Vagina (tissue), 2 donors: Measurements from ENCODE around the gene RLN3. TPM values are rescaled to one million over a fixed set of nuclear protein-coding genes. Genes with fewer than 3 reads are reported as not detected.
"Not testable (repeated sequence)": the region's sequence is repeated elsewhere in the genome, so short reads cannot be mapped to it uniquely, and the experiment has no call there.

Experiments
- DNase-seq, 2 donors: peaks; one replicate each; pipeline ENCODE4 v3.0.0-alpha.2; 2017; ENCODE audit errors: extremely low spot score in 2 of 2
- H3K27ac ChIP-seq: fragments of 200-600 bp; sonication (generic); one replicate; pipeline ENCODE4 v1.5.1; 2019
- H3K27me3 ChIP-seq: fragments of 200-600 bp; sonication (generic); one replicate; pipeline ENCODE4 v1.5.1; 2019
- H3K36me3 ChIP-seq, 2 donors: fragments of 200-600 bp; sonication (generic); one replicate each; pipeline ENCODE4 v1.5.1; 2017 to 2019
- H3K4me1 ChIP-seq: fragments of 200-600 bp; sonication (generic); one replicate; pipeline ENCODE4 v1.5.1; 2019
- H3K4me3 ChIP-seq, 2 donors: fragments of 200-600 bp; sonication (generic); 1 replicate in 1 of 2; 2 replicates in 1 of 2; pipeline ENCODE4 v1.5.1; 2016 to 2019
- H3K9me3 ChIP-seq: fragments of 200-600 bp; sonication (generic); one replicate; pipeline ENCODE4 v1.5.1; 2019
- CTCF ChIP-seq, 3 experiments: fragments of 450-650 bp in 2 of 3; fragments of 200-600 bp in 1 of 3; sonication (generic) in 1 of 3; IDR thresholded peaks; one replicate each; pipeline ENCODE4 v1.5.1; 2017 to 2019; ENCODE audit warnings: antibody characterized with exemption in 3 of 3, mild to moderate bottlenecking in 2 of 3, moderate library complexity in 2 of 3
- POLR2A ChIP-seq, 2 donors: fragments of 450-650 bp; IDR thresholded peaks; one replicate each; pipeline ENCODE4 v1.6.1; 2017; ENCODE audit warnings: antibody characterized with exemption in 2 of 2, mild to moderate bottlenecking in 2 of 2, moderate library complexity in 2 of 2
- POLR2AphosphoS5 ChIP-seq, 2 donors: sonication (generic); formaldehyde crosslinking; IDR thresholded peaks; one replicate each; pipeline ENCODE4 v1.9.0; 2017; ENCODE audit warnings: antibody characterized with exemption in 2 of 2, mild to moderate bottlenecking in 2 of 2, low read depth in 1 of 2; ENCODE audit not compliant: insufficient read depth in 1 of 2
- intact Hi-C: fragments of 100-400 bp; cut with DNase I; formaldehyde crosslinking; loops from one replicate; pipeline ENCODE4 v1.15.1; 2023
- total RNA-seq: library from RNA; depleted of rRNA; stranded (reverse); fragments of >200 nt; gene quantifications from one replicate; pipeline ENCODE4 v1.2.3, GENCODE V29; 2016

Gene RLN3
- total RNA-seq, 1 donor from 2014 or later: not detected

GRCh38 chr19:14039181-14039580, 11.2 kb downstream of the RLN3 start:
- no peak overlapping the region for H3K27ac ChIP-seq
- TF ChIP-seq CTCF (IDR thresholded peaks at IDR 0.05) (no peak), POLR2AphosphoS5 (IDR thresholded peaks at IDR 0.05; ENCODE audit: insufficient read depth in 1 of 2, low read depth in 1 of 2) (no peak), POLR2A (IDR thresholded peaks at IDR 0.05) (no peak)
- H3K4me3 ChIP-seq: no peak overlapping the region
- no peaks in the 10 kb centered on the region for H3K27me3 ChIP-seq
- no peak for DNase-seq
- H3K36me3 ChIP-seq: no peaks in the 10 kb centered on the region
- intact Hi-C loops: no loop called here
- H3K4me1 ChIP-seq: no peaks in the 10 kb centered on the region
- H3K9me3 ChIP-seq: no peaks in the 10 kb centered on the region

- peak in 1 of 3 experiments; percentile 3 for TF ChIP-seq CTCF (IDR thresholded peaks at IDR 0.05)
- H3K4me1 ChIP-seq, H3K27me3 ChIP-seq, intact Hi-C loops, H3K4me3 ChIP-seq, H3K27ac ChIP-seq, H3K36me3 ChIP-seq, H3K9me3 ChIP-seq, DNase-seq: not testable (repeated sequence)
These were observed 15.0 kb downstream of the RLN3 start for GRCh38 chr19:14042659-14043608.

- H3K4me1 ChIP-seq, H3K4me3 ChIP-seq, H3K27ac ChIP-seq, intact Hi-C loops, H3K36me3 ChIP-seq, H3K9me3 ChIP-seq, H3K27me3 ChIP-seq, DNase-seq: not testable (repeated sequence)
These were observed 19.9 kb downstream of the RLN3 start for GRCh38 chr19:14047866-14048265.

GRCh38 chr19:14048443-14049153, 20.6 kb downstream of the RLN3 start:
- H3K4me1 ChIP-seq: no peaks in the 10 kb centered on the region
- TF ChIP-seq POLR2AphosphoS5 (IDR thresholded peaks at IDR 0.05; ENCODE audit: insufficient read depth in 1 of 2, low read depth in 1 of 2): no peak
- TF ChIP-seq CTCF (IDR thresholded peaks at IDR 0.05): peak in 1 of 3 experiments; percentile 35
- no peak for TF ChIP-seq POLR2A (IDR thresholded peaks at IDR 0.05)

GRCh38 chr19:14050512-14050911, 22.6 kb downstream of the RLN3 start:
- no peaks in the 10 kb centered on the region for H3K4me1 ChIP-seq
- intact Hi-C loops: loop anchor here (5.0 kb wide), 1 partner anchor 163 kb away; no protein-coding TSS in a partner anchor
- H3K36me3 ChIP-seq: no peaks in the 10 kb centered on the region
- no peak for DNase-seq
- TF ChIP-seq CTCF (IDR thresholded peaks at IDR 0.05) (no peak), POLR2A (IDR thresholded peaks at IDR 0.05) (no peak), POLR2AphosphoS5 (IDR thresholded peaks at IDR 0.05; ENCODE audit: insufficient read depth in 1 of 2, low read depth in 1 of 2) (no peak)
- H3K27ac ChIP-seq: no peak overlapping the region
- H3K9me3 ChIP-seq: no peaks in the 10 kb centered on the region
- no peak overlapping the region for H3K4me3 ChIP-seq
- no peaks in the 10 kb centered on the region for H3K27me3 ChIP-seq

More at GRCh38 chr19:14048443-14049153, 20.6 kb downstream of the RLN3 start:
- intact Hi-C loops: no loop called here
- Histone ChIP-seq H3K27me3 (no peaks in the 10 kb centered on the region), H3K9me3 (no peaks in the 10 kb centered on the region), H3K27ac (no peak overlapping the region), H3K4me3 (no peak overlapping the region), H3K36me3 (no peaks in the 10 kb centered on the region)
- no peak for DNase-seq

- intact Hi-C loops: loop anchor here (5.0 kb wide), 1 partner anchor 164 kb away; no protein-coding TSS in a partner anchor
These were observed 23.0 kb downstream of the RLN3 start for GRCh38 chr19:14050961-14051360.

More at GRCh38 chr19:14050961-14051360, 23.0 kb downstream of the RLN3 start:
- H3K4me1 ChIP-seq, DNase-seq, H3K27ac ChIP-seq, H3K36me3 ChIP-seq, H3K9me3 ChIP-seq, H3K4me3 ChIP-seq, H3K27me3 ChIP-seq: not testable (repeated sequence)
